K562 (cell line): ENCODE data around the gene COX5A. TPM values are rescaled to one million over a fixed set of nuclear protein-coding genes. Genes with fewer than 3 reads are reported as not detected.

Experiments used
- ATAC-seq: fragments of 200-7000 bp; cut with Tn5 transposase; 3 replicates; pipeline ENCODE4 v1.9.1; 2020; ENCODE audit warnings: moderate library complexity
- BruUV-seq: library from RNA; stranded (reverse); fragments of 400-500 nt; replicated peaks from 2 replicates; lab custom pipeline; 2021; lab: Mats Ljungman, UMichigan
- CTCF ChIA-PET: fragments of 300-600 bp; formaldehyde crosslinking; extraction: SDS; loops from one replicate; lab custom pipeline; 2021; ENCODE audit warnings: low intra/inter-chr PET ratio; lab: Yijun Ruan, JAX
- POLR2A ChIA-PET: fragments of 300-600, 350-650 bp; sonication (Branson Sonifier 250); formaldehyde crosslinking; extraction: SDS; loops from one replicate; lab custom pipeline; 2021; ENCODE audit warnings: antibody characterized with exemption, inconsistent platforms; lab: Yijun Ruan, JAX
- DNase-seq, 4 experiments: peaks; one replicate each; pipeline versions ENCODE4 v3.0.0 to v3.0.0-alpha.2; 2011 to 2018; ENCODE audit warnings: low spot score in 3 of 4, mixed read lengths in 3 of 4; ENCODE audit errors: extremely low read depth in 1 of 4
- FAIRE-seq: peaks from 2 replicates; lab custom pipeline; 2011; peaks lifted over from hg19 to GRCh38; lab: Jason Lieb, UNC
- H2AFZ ChIP-seq: 2 replicates; pipeline ENCODE4 v1.6.0; 2011; ENCODE audit warnings: low read depth, low read length, control low read depth, inconsistent platforms
- H3K27ac ChIP-seq: fragments of 200-600 bp; 3 replicates; pipeline ENCODE4 v1.8.0; 2011; ENCODE audit warnings: low read depth, mild to moderate bottlenecking, control low read depth, inconsistent platforms, low read length, moderate library complexity, mixed read lengths; ENCODE audit errors: extremely low read depth
- H3K27me3 ChIP-seq, 2 experiments: fragments of 300-600 bp in 1 of 2; 2 replicates in 1 of 2; 3 replicates in 1 of 2; pipeline versions ENCODE4 v1.6.0 to v1.8.0; 2011; ENCODE audit warnings: inconsistent platforms in 2 of 2, low read length in 2 of 2, mild to moderate bottlenecking in 1 of 2, mixed read lengths in 1 of 2, moderate library complexity in 1 of 2; ENCODE audit not compliant: control insufficient read depth in 2 of 2, insufficient read depth in 2 of 2
- H3K36me3 ChIP-seq: fragments of 300-600 bp; 3 replicates; pipeline ENCODE4 v1.8.0; 2011; ENCODE audit warnings: mild to moderate bottlenecking, low read length, inconsistent platforms; ENCODE audit not compliant: control insufficient read depth, insufficient read depth
- H3K4me1 ChIP-seq, 2 experiments: fragments of 200-600 bp in 1 of 2; replicated peaks in 1 of 2; 2 replicates in 1 of 2; 3 replicates in 1 of 2; pipeline versions ENCODE4 v1.5.1 to v1.8.0; 2011; ENCODE audit warnings: inconsistent platforms in 2 of 2, low read length in 2 of 2, mild to moderate bottlenecking in 1 of 2, mixed read lengths in 1 of 2, moderate library complexity in 1 of 2; ENCODE audit not compliant: control insufficient read depth in 2 of 2, insufficient read depth in 2 of 2
- H3K4me2 ChIP-seq: 2 replicates; pipeline ENCODE4 v1.6.1; 2011; ENCODE audit warnings: low read length, control low read depth, inconsistent platforms, mixed read lengths; ENCODE audit not compliant: insufficient read depth
- H3K4me3 ChIP-seq: fragments of 200-600 bp; sonication (generic), shearing (Covaris generic); 2 replicates; pipeline ENCODE4 v1.5.1; 2016; ENCODE audit warnings: control low read depth, inconsistent platforms
- H3K79me2 ChIP-seq: fragments of 200-600 bp; 3 replicates; pipeline ENCODE4 v1.8.0; 2011; ENCODE audit warnings: low read length, inconsistent platforms; ENCODE audit not compliant: control insufficient read depth, insufficient read depth
- H3K9ac ChIP-seq, 2 experiments: 2 replicates each; pipeline versions ENCODE4 v1.6.0 to v1.6.1; 2011; ENCODE audit warnings: low read depth in 2 of 2, low read length in 2 of 2, control low read depth in 1 of 2, inconsistent platforms in 1 of 2, mild to moderate bottlenecking in 1 of 2, mixed read lengths in 1 of 2; ENCODE audit not compliant: insufficient read depth in 1 of 2
- H3K9me1 ChIP-seq: one replicate; pipeline ENCODE4 v1.6.0; 2011; ENCODE audit warnings: inconsistent platforms, mild to moderate bottlenecking, low read length, moderate library complexity; ENCODE audit not compliant: control insufficient read depth, insufficient read depth
- H3K9me3 ChIP-seq: replicated peaks from 2 replicates; pipeline ENCODE4 v1.5.1; 2011; ENCODE audit warnings: low read depth, low read length, inconsistent platforms; ENCODE audit not compliant: control insufficient read depth, insufficient read depth
- H4K20me1 ChIP-seq: replicated peaks from 2 replicates; pipeline ENCODE4 v1.6.1; 2011; ENCODE audit warnings: low read length, inconsistent platforms, mixed read lengths; ENCODE audit not compliant: control insufficient read depth, insufficient read depth
- CUX1 ChIP-seq: fragments of 200-800 bp; sonication (Bioruptor generic); IDR thresholded peaks from 2 replicates; pipeline ENCODE4 v1.6.1; 2016; ENCODE audit warnings: missing genetic modification characterization, missing compliant biosample characterization
- ETV6 ChIP-seq, 3 experiments: fragments of 150-350 bp in 1 of 3; sonication (generic) in 1 of 3; formaldehyde crosslinking in 1 of 3; IDR thresholded peaks; 2 replicates each; pipeline versions ENCODE4 v1.6.1 to v1.8.0; 2014 to 2022; ENCODE audit warnings: borderline replicate concordance in 2 of 3, low read depth in 2 of 3, antibody characterized with exemption in 1 of 3, low read length in 1 of 3, mild to moderate bottlenecking in 1 of 3, missing genetic modification reagents in 1 of 3
- FOXK1 ChIP-seq: sonication (generic); formaldehyde crosslinking; IDR thresholded peaks from 2 replicates; pipeline ENCODE4 v1.8.0; 2022; ENCODE audit warnings: missing genetic modification reagents, mild to moderate bottlenecking, borderline replicate concordance
- HLTF ChIP-seq: fragments of 450-650 bp; IDR thresholded peaks from 2 replicates; pipeline ENCODE4 v1.6.1; 2016
- KAT2B ChIP-seq: IDR thresholded peaks from one replicate; pipeline ENCODE4 v1.6.1; 2012; ENCODE audit warnings: low read depth, mild to moderate bottlenecking, control low read depth, inconsistent platforms, low read length, moderate library complexity
- MEF2D ChIP-seq: conservative IDR thresholded peaks from 2 replicates; pipeline ENCODE4 v1.6.1; 2016; ENCODE audit warnings: low read depth, missing genetic modification characterization, missing compliant biosample characterization
- NFYB ChIP-seq: IDR thresholded peaks from 2 replicates; pipeline ENCODE4 v1.6.1; 2011; ENCODE audit warnings: mild to moderate bottlenecking, moderate library complexity; ENCODE audit not compliant: insufficient read length; ENCODE audit errors: extremely low read depth
- NR2F6 ChIP-seq: fragments of 450-650 bp; formaldehyde crosslinking; IDR thresholded peaks from 2 replicates; pipeline ENCODE4 v1.4.0; 2020; ENCODE audit warnings: mild to moderate bottlenecking
- PHF21A ChIP-seq: fragments of 450-650 bp; IDR thresholded peaks from 2 replicates; pipeline ENCODE4 v1.6.1; 2017; ENCODE audit warnings: low read depth, borderline replicate concordance
- ZBTB43 ChIP-seq: sonication (generic); formaldehyde crosslinking; IDR thresholded peaks from 2 replicates; pipeline ENCODE4 v1.8.0; 2023; ENCODE audit warnings: mild to moderate bottlenecking, missing genetic modification reagents
- ZFPM2 ChIP-seq: fragments of 250-450 bp; sonication (Bioruptor Pico); IDR thresholded peaks from 2 replicates; pipeline ENCODE4 v1.5.1; 2022; ENCODE audit warnings: mild to moderate bottlenecking
- WGBS: fragments of 100-300 bp; shearing (Covaris generic); methylation state at CpG from one replicate; pipeline ENCODE4 v1.1.6; 2016; ENCODE audit warnings: low coverage, mixed read lengths; ENCODE audit not compliant: insufficient coverage; ENCODE audit errors: missing lambda C conversion rate; 5-methylcytosine and 5-hydroxymethylcytosine counted together
- in situ Hi-C: fragments of 300-500 bp; cut with MboI; formaldehyde crosslinking; loops from 4 replicates; pipeline ENCODE4 v1.15.0; 2018; ENCODE audit warnings: inconsistent platforms, mixed read lengths
- intact Hi-C: fragments of 100-400 bp; cut with micrococcal nuclease; formaldehyde crosslinking; loops from 2 replicates; pipeline ENCODE4 v1.14.2; 2022
- polyA plus RNA-seq, 8 experiments: library from polyadenylated mRNA; depleted of rRNA in 4 of 8; stranded (reverse) in 5 of 8; unstranded in 3 of 8; fragments of >200 nt; fragmentation: Nextera tagmentation in 2 of 8; fragmentation: Illumina TruSeq in 1 of 8; extraction: Ambion mirVana in 2 of 8; extraction: Trizol in 1 of 8; gene quantifications; 2 replicates each; pipeline versions ENCODE4 v1.2.1 to v1.2.3, GENCODE V29; 2011 to 2014; ENCODE audit warnings: inconsistent platforms in 1 of 8, missing spikeins in 1 of 8
- total RNA-seq, 7 experiments: library from RNA; depleted of rRNA in 6 of 7; stranded (reverse); fragments of >200 nt in 6 of 7; fragmentation: Illumina TruSeq in 2 of 7; extraction: Trizol in 2 of 7; gene quantifications; 2 replicates each; pipeline versions ENCODE4 v1.2.1 to v1.2.3, GENCODE V29; 2011 to 2021; ENCODE audit warnings: low replicate concordance in 1 of 7

The COX5A gene
- total and polyA plus RNA-seq, 9 of the 15 experiments (the other 6 are each of a cell fraction or from before 2014, with no cell fraction given): 86.8 to 553 (median 371) TPM

DNA sequence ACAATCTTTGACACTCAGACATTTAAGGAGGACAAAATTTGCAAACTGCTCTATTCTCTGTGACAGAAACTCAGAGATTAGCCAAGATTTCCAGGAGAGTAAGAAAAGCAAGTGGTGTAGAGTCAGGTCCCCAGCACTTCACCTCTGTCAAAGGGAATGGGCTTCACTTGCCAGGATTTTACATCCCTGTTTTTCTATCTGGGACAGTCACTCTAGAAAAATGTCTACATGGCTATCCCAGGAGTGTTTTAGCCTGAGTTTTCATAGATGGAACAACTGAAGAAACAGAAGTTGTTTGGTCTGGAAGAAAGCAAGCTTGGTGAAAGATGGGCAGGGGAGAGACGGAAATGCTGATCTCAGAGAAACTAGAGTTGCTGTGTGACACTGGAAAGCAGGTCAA, 34.2 kb downstream of the COX5A start (continued):
- TF ChIP-seq FOXK1 (CRISPR knock-in tag): no peak
- TF ChIP-seq NFYB: no peak
- TF ChIP-seq ETV6 (IDR thresholded peaks at IDR 0.05; ENCODE audit: borderline replicate concordance in 1 of 2, low read depth in 2 of 2, low read length in 1 of 2): no peak
- TF ChIP-seq ETV6 (CRISPR knock-in tag; IDR thresholded peaks at IDR 0.05; ENCODE audit: borderline replicate concordance): no peak
- TF ChIP-seq, all 486 proteins: peak for 0

DNA sequence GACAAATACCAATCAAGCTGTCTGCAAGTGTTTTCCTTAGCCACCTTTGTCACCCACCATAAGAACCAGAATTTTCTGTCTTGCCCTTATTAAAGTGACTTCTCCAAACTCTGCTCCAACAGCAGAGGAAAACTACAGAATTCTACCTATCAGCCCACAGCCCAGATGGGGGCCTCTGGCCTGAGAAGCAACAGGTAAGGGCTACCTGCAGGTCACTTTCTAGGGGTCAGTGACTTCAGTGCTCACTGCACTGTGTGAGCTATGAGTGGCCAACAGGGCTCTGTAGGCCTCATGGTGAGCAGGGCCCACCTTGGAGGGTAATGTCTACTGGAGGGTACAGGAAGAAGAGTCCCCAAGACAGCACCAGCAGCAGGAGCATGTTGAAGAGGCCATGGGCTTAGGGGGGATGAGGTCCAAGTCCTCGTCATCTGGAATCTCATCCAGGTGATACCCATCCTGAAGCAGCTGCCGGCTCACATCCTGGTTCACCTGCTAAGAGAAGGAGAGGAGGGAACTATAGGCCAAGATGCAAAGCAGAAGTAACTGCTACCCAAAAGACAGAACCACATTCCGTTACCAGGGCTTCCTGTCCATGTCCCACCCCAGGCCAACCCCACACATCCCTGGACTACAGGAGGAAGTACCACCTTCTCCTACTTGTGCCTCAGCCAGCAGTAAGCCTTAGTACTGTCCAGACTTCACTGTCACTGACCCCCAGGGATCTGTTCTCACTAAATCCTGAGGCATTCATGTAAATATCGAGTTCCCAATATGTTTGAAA, 35.4 kb downstream of the COX5A start:
- no peak for ATAC-seq
- ChIA-PET CTCF (interaction anchor here (0.8 kb wide), 1 partner anchor 59 kb away, joined by 4 read pairs; the partner anchor contains the start of gene ULK3), POLR2A (interaction anchor here (1.0 to 4.0 kb wide), 8 partner anchors 9 to 52 kb away, joined by 3 to 24 read pairs (median 6); partner anchors contain the start of gene MPI)
- H3K9me3 ChIP-seq: no peaks in the 10 kb centered on the region
- peaks cover 23% of the 10 kb centered on the region for H3K79me2 ChIP-seq
- H3K36me3 ChIP-seq: peaks cover 66% of the 10 kb centered on the region
- 84% methylated on average over 3 of the region's 4 CpGs for WGBS
- no peak for FAIRE-seq
- H2AFZ ChIP-seq: no peak overlapping the region
- H3K4me1 ChIP-seq: peaks cover 13 to 14% of the 10 kb centered on the region in 2 experiments; a peak in 4 of 5 replicates
- H3K9me1 ChIP-seq: no peaks in the 10 kb centered on the region
- no peak for TF ChIP-seq CUX1 (CRISPR knock-in tag)
- no peak for TF ChIP-seq ZBTB43 (CRISPR knock-in tag)
- TF ChIP-seq KAT2B: no peak
- no peak for TF ChIP-seq ZFPM2
- no peak for TF ChIP-seq NR2F6 (CRISPR knock-in tag)
- no peak for TF ChIP-seq MEF2D (tag)
- TF ChIP-seq HLTF: no peak
- no peak for TF ChIP-seq PHF21A
- no peaks in the 10 kb centered on the region for H4K20me1 ChIP-seq
- in situ Hi-C loops: no loop called here
- no peak overlapping the region; a peak in 1 of 4 replicates for H3K9ac ChIP-seq
- BruUV-seq: no TSS peak
- H3K27me3 ChIP-seq: no peaks in the 10 kb centered on the region
- no peak overlapping the region for H3K27ac ChIP-seq
- intact Hi-C loops: no loop called here
- no peak for DNase-seq
- H3K4me3 ChIP-seq: no peak overlapping the region
- no peak overlapping the region for H3K4me2 ChIP-seq
